Measurements from ENCODE around the gene NIPAL3.
"Not testable (repeated sequence)": the region's sequence is repeated elsewhere in the genome, so short reads cannot be mapped to it uniquely, and the experiment has no call there.

The NIPAL3 gene

GRCh38 chr1:24490101-24490781 lies 74.6 kb downstream of the NIPAL3 start:
- no peak for DNase-seq (ENCODE audit: low spot score)

GRCh38 chr1:24491577-24492360 lies 76.2 kb downstream of the NIPAL3 start:
- no peak for DNase-seq (ENCODE audit: low spot score)

- DNase-seq (ENCODE audit: low spot score), result not testable (repeated sequence)
Observed at GRCh38 chr1:24492935-24493334, 77.3 kb downstream of the NIPAL3 start.

- no peak for DNase-seq (ENCODE audit: low spot score)
Observed at GRCh38 chr1:24493785-24494184, 78.2 kb downstream of the NIPAL3 start.

DNA sequence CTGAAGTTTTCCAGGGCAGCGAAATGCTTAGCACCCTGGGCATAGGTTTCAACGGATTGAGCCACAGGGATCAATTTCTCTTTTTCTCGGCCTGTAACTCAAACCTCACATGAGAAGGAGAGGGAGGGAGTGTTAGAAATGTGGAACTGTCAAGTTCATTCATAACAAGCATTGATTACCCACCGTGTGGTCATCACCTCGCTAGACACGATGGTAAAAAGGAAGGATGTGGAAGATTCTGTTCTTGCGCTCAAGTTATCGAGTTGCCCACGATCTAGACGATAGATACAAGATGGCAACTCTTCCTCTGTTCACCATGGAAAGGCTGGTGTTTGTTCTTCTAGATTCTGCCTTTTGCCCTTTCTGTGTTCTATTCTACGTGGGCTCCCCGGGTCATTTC lies 83.0 kb downstream of the NIPAL3 start:
- DNase-seq (ENCODE audit: low spot score), result no peak

DNA sequence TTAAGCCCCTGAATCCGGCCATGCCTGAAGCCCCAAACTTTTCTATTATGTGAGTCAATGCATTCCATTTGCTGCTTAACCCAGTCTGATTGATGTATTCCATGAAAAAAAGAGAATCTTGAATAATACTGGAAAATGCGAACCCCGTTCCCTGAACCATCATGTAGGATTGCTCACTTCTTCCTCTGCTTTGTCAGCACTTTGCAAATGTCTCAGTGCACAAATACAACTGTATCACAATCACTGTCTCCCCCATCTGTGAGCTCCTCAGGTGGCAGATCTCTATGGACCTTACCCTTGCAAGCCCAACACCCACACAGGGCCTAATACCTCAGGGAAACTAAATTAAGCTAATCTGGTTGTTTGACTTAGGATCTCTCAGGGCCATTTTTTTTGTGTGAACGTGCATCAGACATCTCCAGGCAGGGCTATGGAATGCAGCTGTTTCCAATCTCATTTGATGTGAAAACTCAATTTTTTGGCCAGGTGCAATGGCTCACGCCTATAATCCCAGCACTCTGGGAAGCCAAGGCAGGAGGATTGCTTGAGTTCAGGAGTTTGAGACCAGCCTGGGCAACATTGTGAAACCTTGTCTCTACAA lies 84.9 kb downstream of the NIPAL3 start:
- DNase-seq (ENCODE audit: low spot score), result no peak

DNA sequence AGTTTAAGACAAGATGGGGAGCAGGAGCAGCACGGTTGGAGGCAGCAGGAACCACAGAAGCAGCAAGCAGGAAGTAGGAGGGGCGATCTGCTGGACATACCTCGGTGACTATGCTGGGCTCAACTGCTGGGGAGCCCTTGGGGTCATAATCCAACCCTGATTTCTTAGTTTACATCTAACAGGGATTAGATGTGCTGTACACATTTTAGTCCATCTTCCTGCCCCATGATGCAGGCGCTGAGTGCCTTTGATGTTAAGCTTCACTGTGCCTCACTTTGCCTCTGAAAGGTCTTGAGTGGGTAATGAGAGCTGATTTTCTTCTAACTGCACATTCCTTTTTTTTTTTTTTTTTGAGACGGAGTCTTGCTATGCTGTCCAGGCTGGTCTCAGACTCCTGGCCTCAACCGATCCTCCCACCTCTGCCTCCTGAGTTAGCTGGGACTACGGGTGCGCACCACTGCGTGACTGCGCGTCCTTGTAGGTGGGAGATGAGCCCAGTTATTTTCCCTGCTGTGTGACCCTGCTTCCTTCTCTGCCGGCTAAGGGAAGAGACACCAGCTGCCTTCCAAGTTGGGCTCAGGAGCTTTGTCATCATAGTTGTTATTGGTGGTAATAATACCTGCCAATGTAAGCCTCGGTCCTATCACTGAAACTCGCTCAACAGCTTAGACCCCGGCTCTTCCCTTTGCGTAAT lies 85.9 kb downstream of the NIPAL3 start:
- peak; percentile 26 for DNase-seq (ENCODE audit: low spot score)

GRCh38 chr1:24502065-24502708 lies 86.6 kb downstream of the NIPAL3 start:
- DNase-seq (ENCODE audit: low spot score), result peak; percentile 35

- DNase-seq (ENCODE audit: low spot score), result peak; percentile 84
Observed at GRCh38 chr1:24502709-24503058, 87.1 kb downstream of the NIPAL3 start, which contains the start of gene RCAN3. Gene RCAN3 (plus strand): TSS chr1:24502836. CDS start chr1:24514373, 11,537 bp downstream.

DNA sequence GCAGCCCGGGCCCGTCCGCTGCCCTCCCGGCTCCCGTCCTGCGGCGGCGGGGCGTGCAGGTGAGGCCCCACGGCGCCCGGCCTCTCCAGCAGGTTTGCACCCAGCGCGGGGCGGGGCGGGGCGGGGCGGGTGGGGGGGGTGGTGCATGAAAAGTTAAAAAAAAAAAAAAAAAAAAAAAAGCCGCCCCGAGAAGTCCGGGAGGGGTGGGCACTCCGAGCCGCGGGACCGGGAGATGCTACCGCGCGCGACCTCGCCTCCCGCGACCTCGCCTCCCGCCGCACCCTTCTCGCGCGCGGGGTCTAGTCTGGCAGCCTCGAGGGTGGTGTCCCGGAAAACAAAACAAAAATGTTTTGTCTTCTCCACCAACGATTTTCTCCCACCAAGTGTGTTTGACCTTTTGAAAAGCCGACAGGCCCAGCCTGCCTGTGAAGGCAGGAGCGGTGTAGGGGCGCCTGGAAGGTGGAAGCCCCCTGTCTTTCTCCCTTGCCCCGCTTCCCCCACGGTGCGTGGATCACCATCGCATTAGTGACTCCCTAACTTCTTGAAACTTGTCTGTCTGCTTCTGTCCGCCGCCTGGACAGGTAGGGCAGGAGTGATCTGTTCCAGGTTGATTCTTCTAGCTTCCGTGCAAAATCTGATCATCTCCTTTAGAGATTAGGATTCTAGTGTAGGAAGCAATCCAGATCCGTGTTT lies 87.6 kb downstream of the NIPAL3 start:
- peak; percentile 24 for DNase-seq (ENCODE audit: low spot score)

- peak; percentile 29 for DNase-seq (ENCODE audit: low spot score)
Observed at GRCh38 chr1:24503870-24504523, 88.4 kb downstream of the NIPAL3 start.

DNA sequence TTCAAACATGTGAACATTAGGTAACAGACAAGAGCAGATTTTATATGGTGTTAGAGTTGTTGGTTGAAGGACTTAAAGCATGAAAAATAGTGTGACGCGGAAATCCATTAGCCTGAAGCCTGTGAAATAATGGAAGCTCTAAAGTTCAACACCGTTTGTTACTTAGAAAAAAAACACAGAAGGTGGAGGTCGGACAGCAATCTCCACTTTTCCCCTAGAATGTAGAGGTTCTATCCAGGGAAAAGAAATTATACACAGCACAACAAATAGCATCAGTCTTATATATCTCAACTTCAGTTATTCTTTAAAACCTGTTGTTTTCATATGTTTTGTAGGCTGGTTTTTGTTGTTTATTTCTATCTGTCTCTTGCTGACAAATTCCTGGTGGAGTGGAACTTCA lies 89.0 kb downstream of the NIPAL3 start:
- DNase-seq (ENCODE audit: low spot score), result no peak

DNA sequence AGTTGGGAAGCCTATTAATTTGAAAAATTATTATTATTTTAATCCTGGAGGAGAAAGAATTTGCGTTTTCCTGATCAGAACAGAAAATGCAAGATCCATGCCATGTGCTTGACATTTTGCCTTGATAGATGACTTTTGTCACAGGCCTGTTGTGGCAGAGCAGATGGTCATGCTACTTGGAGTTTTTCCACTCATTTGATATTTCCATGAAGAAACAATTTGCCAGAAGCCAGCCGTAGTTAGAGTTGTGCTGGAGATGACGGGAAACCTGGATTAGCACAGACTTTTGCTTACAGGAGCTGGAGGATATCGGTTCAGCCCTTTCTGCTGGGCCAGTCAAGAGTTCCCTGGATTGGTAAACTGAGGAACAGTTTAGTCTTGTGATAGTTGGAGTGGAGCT lies 90.2 kb downstream of the NIPAL3 start:
- peak; percentile 59 for DNase-seq (ENCODE audit: low spot score)

- DNase-seq (ENCODE audit: low spot score), result no peak
Observed at GRCh38 chr1:24506691-24507381, 91.2 kb downstream of the NIPAL3 start.

DNA sequence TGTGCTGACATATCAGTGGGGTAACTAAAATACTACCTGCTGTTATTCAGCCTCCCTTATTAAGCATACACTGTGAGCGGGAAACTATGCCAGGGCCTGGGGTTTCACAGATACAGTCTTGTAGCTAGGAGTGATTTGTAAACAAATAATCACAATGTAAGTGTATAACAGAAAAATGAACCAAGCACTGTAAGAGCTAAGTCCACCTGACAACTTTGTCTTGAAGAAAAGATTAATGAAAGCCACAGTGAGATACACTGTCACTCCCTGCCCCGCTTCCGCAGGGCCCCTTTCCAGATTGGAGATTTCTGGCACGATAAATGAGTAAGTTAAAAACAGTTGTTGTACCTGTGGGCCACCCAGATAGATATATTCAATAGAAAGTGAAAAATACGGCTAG lies 91.8 kb downstream of the NIPAL3 start:
- no peak for DNase-seq (ENCODE audit: low spot score)

GRCh38 chr1:24508911-24509310 lies 93.3 kb downstream of the NIPAL3 start:
- DNase-seq (ENCODE audit: low spot score), result no peak

- DNase-seq (ENCODE audit: low spot score), result no peak
Observed at GRCh38 chr1:24513706-24514105, 98.1 kb downstream of the NIPAL3 start.

GRCh38 chr1:24514946-24515345 lies 99.3 kb downstream of the NIPAL3 start:
- no peak for DNase-seq (ENCODE audit: low spot score)

DNA sequence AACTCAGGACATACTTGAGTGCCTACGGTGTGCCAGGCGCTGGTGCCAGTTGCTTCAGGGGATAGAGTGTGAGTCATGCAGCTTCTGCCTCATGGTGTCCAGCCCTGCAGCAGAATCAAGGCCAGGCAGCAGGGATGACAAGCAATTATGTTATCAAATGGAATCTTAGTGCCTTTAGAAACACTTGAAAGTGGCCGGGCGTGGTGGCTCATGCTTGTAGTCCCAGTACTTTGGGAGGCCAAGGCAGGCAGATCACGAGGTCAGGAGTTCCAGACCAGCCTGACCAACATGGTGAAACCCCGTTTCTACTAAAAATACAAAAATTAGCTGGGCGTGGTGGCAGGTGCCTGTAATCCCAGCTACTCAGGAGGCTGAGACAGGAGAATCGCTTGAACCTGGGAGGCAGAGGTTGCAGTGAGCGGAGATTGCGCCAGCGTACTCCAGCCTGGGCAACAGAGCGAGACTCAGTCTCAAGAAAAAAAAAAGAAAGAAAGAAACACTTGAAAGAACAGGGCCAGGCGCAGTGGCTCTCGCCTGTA lies 100.1 kb downstream of the NIPAL3 start:
- not testable (repeated sequence) for DNase-seq (ENCODE audit: low spot score)

- no peak for DNase-seq (ENCODE audit: low spot score)
Observed at GRCh38 chr1:24516506-24516905, 100.9 kb downstream of the NIPAL3 start.

Data from globus pallidus (tissue), 1 donor.